Suprapubic skin (tissue), 4 donors: ENCODE measurements around the gene R3HCC1L.

Experiments used
- EP300 ChIP-seq: sonication (generic); formaldehyde crosslinking; IDR thresholded peaks from one replicate; pipeline ENCODE4 v1.6.1; 2017; ENCODE audit warnings: antibody characterized with exemption
- POLR2A ChIP-seq, 2 donors: fragments of 450-650 bp; IDR thresholded peaks; one replicate each; pipeline ENCODE4 v1.6.1; 2017; ENCODE audit warnings: antibody characterized with exemption in 2 of 2, mild to moderate bottlenecking in 2 of 2, moderate library complexity in 2 of 2
- POLR2AphosphoS5 ChIP-seq, 3 donors: sonication (generic); formaldehyde crosslinking; IDR thresholded peaks; one replicate each; pipeline ENCODE4 v1.6.1; 2017; ENCODE audit warnings: antibody characterized with exemption in 3 of 3
- TF ChIP-seq, protein P1 (sequence below), 2 donors: fragments of 200-600 bp in 1 of 2; fragments of 450-650 bp in 1 of 2; sonication (generic) in 1 of 2; IDR thresholded peaks; one replicate each; pipeline ENCODE4 v1.5.1; 2016 to 2019; ENCODE audit warnings: antibody characterized with exemption in 2 of 2, mild to moderate bottlenecking in 1 of 2, moderate library complexity in 1 of 2

DNA sequence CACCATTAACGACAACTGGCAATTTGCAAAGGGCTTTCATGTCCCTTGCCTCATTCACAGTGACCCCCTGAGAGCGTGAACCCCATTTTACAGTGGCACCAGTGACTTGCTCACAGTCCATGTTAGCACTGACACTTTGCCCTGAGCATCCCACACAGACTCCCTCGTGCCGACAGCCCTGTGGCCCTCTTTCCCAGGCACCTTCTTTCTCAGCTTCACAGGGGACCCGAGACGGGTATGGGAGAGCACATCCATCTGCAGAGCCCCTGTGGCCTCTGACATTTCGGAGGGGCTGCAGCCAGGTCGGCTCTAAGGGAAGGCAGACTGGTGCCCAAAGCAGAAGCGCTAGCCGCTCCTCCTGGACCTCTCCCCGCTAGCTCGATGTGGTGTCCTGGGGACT lies 122.7 kb downstream of the R3HCC1L start:
- TF ChIP-seq, protein P1, sequence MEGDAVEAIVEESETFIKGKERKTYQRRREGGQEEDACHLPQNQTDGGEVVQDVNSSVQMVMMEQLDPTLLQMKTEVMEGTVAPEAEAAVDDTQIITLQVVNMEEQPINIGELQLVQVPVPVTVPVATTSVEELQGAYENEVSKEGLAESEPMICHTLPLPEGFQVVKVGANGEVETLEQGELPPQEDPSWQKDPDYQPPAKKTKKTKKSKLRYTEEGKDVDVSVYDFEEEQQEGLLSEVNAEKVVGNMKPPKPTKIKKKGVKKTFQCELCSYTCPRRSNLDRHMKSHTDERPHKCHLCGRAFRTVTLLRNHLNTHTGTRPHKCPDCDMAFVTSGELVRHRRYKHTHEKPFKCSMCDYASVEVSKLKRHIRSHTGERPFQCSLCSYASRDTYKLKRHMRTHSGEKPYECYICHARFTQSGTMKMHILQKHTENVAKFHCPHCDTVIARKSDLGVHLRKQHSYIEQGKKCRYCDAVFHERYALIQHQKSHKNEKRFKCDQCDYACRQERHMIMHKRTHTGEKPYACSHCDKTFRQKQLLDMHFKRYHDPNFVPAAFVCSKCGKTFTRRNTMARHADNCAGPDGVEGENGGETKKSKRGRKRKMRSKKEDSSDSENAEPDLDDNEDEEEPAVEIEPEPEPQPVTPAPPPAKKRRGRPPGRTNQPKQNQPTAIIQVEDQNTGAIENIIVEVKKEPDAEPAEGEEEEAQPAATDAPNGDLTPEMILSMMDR (IDR thresholded peaks at IDR 0.05), result no peak
- no peak for TF ChIP-seq POLR2A (IDR thresholded peaks at IDR 0.05)
- TF ChIP-seq EP300, result no peak
- no peak for TF ChIP-seq POLR2AphosphoS5 (IDR thresholded peaks at IDR 0.05)
